T-helper 17 cell (primary cell): ENCODE results near the gene PRSS33. TPM values are rescaled to one million over a fixed set of nuclear protein-coding genes. Genes with fewer than 3 reads are reported as not detected.

ENCODE experiments used
- ATAC-seq: fragments of 150-1000 bp; cut with Tn5 transposase; 2 replicates; pipeline ENCODE4 v1.10.0; 2021; ENCODE audit warnings: mild to moderate bottlenecking, moderate library complexity
- DNase-seq, 3 donors: peaks; one replicate each; pipeline versions ENCODE4 v3.0.0 to v3.0.0-alpha.2; 2020 to 2021
- H3K9me3 ChIP-seq: one replicate; pipeline ENCODE4 v1.7.0; 2013; ENCODE audit warnings: low read length, mild to moderate bottlenecking; ENCODE audit not compliant: control insufficient read depth, poor library complexity, severe bottlenecking
- H3K27ac Mint-ChIP-seq: one replicate; pipeline ENCODE4 v1.8.0; 2022; ENCODE audit warnings: mild to moderate bottlenecking, moderate library complexity, mixed read lengths
- H3K27me3 Mint-ChIP-seq: one replicate; pipeline ENCODE4 v1.8.0; 2022; ENCODE audit warnings: mixed read lengths
- H3K36me3 Mint-ChIP-seq: one replicate; pipeline ENCODE4 v1.8.0; 2022; ENCODE audit warnings: low read depth, mixed read lengths
- H3K4me1 Mint-ChIP-seq: one replicate; pipeline ENCODE4 v1.8.0; 2022; ENCODE audit warnings: mild to moderate bottlenecking, mixed read lengths
- H3K4me3 Mint-ChIP-seq: one replicate; pipeline ENCODE4 v1.8.0; 2022; ENCODE audit warnings: mild to moderate bottlenecking, moderate library complexity, mixed read lengths
- total RNA-seq, 4 donors: library from RNA in 2 of 4; stranded (reverse) in 2 of 4; gene quantifications; one replicate each; pipeline ENCODE4 v1.2.3 and lab custom pipeline; 2022 to 2026

Gene PRSS33
- total RNA-seq, 2 donors from 2014 or later: not detected

GRCh38 chr16:2799859-2800226 lies 12.5 kb upstream of the PRSS33 start:
- H3K9me3 ChIP-seq: no peaks in the 10 kb centered on the region
- H3K27me3 Mint-ChIP-seq: peaks cover 13% of the 10 kb centered on the region
- H3K36me3 Mint-ChIP-seq: no peaks in the 10 kb centered on the region
- ATAC-seq (no peak), DNase-seq (no peak)
- peaks cover 2% of the 10 kb centered on the region for H3K4me1 Mint-ChIP-seq
- no peak overlapping the region for H3K4me3 Mint-ChIP-seq
- H3K27ac Mint-ChIP-seq: no peak overlapping the region

- no peaks in the 10 kb centered on the region for H3K36me3 Mint-ChIP-seq
- H3K4me1 Mint-ChIP-seq: peaks cover 2% of the 10 kb centered on the region
- ATAC-seq (no peak), DNase-seq (no peak)
- H3K4me3 Mint-ChIP-seq: no peak overlapping the region
- H3K27me3 Mint-ChIP-seq: peaks cover 18% of the 10 kb centered on the region
- H3K9me3 ChIP-seq: no peaks in the 10 kb centered on the region
- H3K27ac Mint-ChIP-seq: no peak overlapping the region
Measured at GRCh38 chr16:2799205-2799858, 12.0 kb upstream of the PRSS33 start.

- no peaks in the 10 kb centered on the region for H3K9me3 ChIP-seq
- DNase-seq: no peak
- ATAC-seq: no peak
- no peak overlapping the region for H3K4me3 Mint-ChIP-seq
- peaks cover 23% of the 10 kb centered on the region for H3K27me3 Mint-ChIP-seq
- H3K36me3 Mint-ChIP-seq: no peaks in the 10 kb centered on the region
- peaks cover 2% of the 10 kb centered on the region for H3K4me1 Mint-ChIP-seq
- H3K27ac Mint-ChIP-seq: no peak overlapping the region
Measured at GRCh38 chr16:2798723-2799204, 11.4 kb upstream of the PRSS33 start.

- Mint-ChIP-seq H3K4me1 (no peaks in the 10 kb centered on the region), H3K4me3 (no peak overlapping the region), H3K27me3 (peaks cover 38% of the 10 kb centered on the region), H3K36me3 (no peaks in the 10 kb centered on the region), H3K27ac (no peak overlapping the region)
- DNase-seq (no peak), ATAC-seq (no peak)
- no peaks in the 10 kb centered on the region for H3K9me3 ChIP-seq
Measured at GRCh38 chr16:2795395-2796143, 8.2 kb upstream of the PRSS33 start.

- ATAC-seq (no peak), DNase-seq (no peak)
- H3K4me3 Mint-ChIP-seq: no peak overlapping the region
- H3K27ac Mint-ChIP-seq: no peak overlapping the region
- H3K27me3 Mint-ChIP-seq: peaks cover 42% of the 10 kb centered on the region
- H3K4me1 Mint-ChIP-seq: no peaks in the 10 kb centered on the region
- H3K36me3 Mint-ChIP-seq: no peaks in the 10 kb centered on the region
- H3K9me3 ChIP-seq: no peaks in the 10 kb centered on the region
Measured at GRCh38 chr16:2792940-2793339, 5.6 kb upstream of the PRSS33 start.

- Mint-ChIP-seq H3K4me1 (peaks cover under 1% of the 10 kb centered on the region), H3K27ac (no peak overlapping the region), H3K36me3 (no peaks in the 10 kb centered on the region), H3K4me3 (no peak overlapping the region), H3K27me3 (peaks cover 40% of the 10 kb centered on the region)
- no peaks in the 10 kb centered on the region for H3K9me3 ChIP-seq
- no peak for ATAC-seq
- no peak for DNase-seq
Measured at GRCh38 chr16:2791174-2791573, 3.8 kb upstream of the PRSS33 start.

- peaks cover 35% of the 10 kb centered on the region for H3K27me3 Mint-ChIP-seq
- H3K36me3 Mint-ChIP-seq: no peaks in the 10 kb centered on the region
- H3K4me1 Mint-ChIP-seq: peaks cover 3% of the 10 kb centered on the region
- H3K27ac Mint-ChIP-seq: no peak overlapping the region
- no peak overlapping the region for H3K4me3 Mint-ChIP-seq
- no peaks in the 10 kb centered on the region for H3K9me3 ChIP-seq
- no peak for ATAC-seq
- DNase-seq: no peak
Measured at GRCh38 chr16:2790631-2791030, 3.3 kb upstream of the PRSS33 start.

GRCh38 chr16:2787961-2788360 lies 601 bp upstream of the PRSS33 start:
- Mint-ChIP-seq H3K36me3 (no peaks in the 10 kb centered on the region), H3K27me3 (peaks cover 19% of the 10 kb centered on the region), H3K4me1 (peaks cover 6% of the 10 kb centered on the region), H3K27ac (no peak overlapping the region), H3K4me3 (peak overlapping the region; percentile 56)
- no peaks in the 10 kb centered on the region for H3K9me3 ChIP-seq
- DNase-seq (no peak), ATAC-seq (no peak)

GRCh38 chr16:2786826-2787151 lies 571 bp downstream of the PRSS33 start:
- ATAC-seq (no peak), DNase-seq (no peak)
- Mint-ChIP-seq H3K4me3 (no peak overlapping the region), H3K36me3 (no peaks in the 10 kb centered on the region), H3K27me3 (peaks cover 14% of the 10 kb centered on the region), H3K4me1 (peaks cover 6% of the 10 kb centered on the region), H3K27ac (peak overlapping the region; percentile 16)
- no peaks in the 10 kb centered on the region for H3K9me3 ChIP-seq

GRCh38 chr16:2786061-2786825 lies 1.1 kb downstream of the PRSS33 start:
- no peak for DNase-seq
- peak overlapping the region; percentile 16 for H3K27ac Mint-ChIP-seq
- no peaks in the 10 kb centered on the region for H3K36me3 Mint-ChIP-seq
- H3K4me1 Mint-ChIP-seq: peaks cover 6% of the 10 kb centered on the region
- no peak overlapping the region for H3K4me3 Mint-ChIP-seq
- ATAC-seq: no peak
- peaks cover 8% of the 10 kb centered on the region for H3K27me3 Mint-ChIP-seq
- no peaks in the 10 kb centered on the region for H3K9me3 ChIP-seq

GRCh38 chr16:2785101-2785991 lies 2.0 kb downstream of the PRSS33 start:
- Mint-ChIP-seq H3K27ac (peak overlapping the region; percentile 16), H3K36me3 (no peaks in the 10 kb centered on the region), H3K4me3 (peak overlapping the region; percentile 94), H3K4me1 (peaks cover 6% of the 10 kb centered on the region), H3K27me3 (peaks cover 5% of the 10 kb centered on the region)
- DNase-seq: peak in 1 of 3 donors; percentile 24
- H3K9me3 ChIP-seq: no peaks in the 10 kb centered on the region
- peak; percentile 74 for ATAC-seq

- ATAC-seq (no peak), DNase-seq (no peak)
- H3K9me3 ChIP-seq: no peaks in the 10 kb centered on the region
- peaks cover 8% of the 10 kb centered on the region for H3K4me1 Mint-ChIP-seq
- peak overlapping the region; percentile 94 for H3K4me3 Mint-ChIP-seq
- H3K27ac Mint-ChIP-seq: no peak overlapping the region
- H3K27me3 Mint-ChIP-seq: peaks cover 3% of the 10 kb centered on the region
- no peaks in the 10 kb centered on the region for H3K36me3 Mint-ChIP-seq
Measured at GRCh38 chr16:2784358-2785100, 2.8 kb downstream of the PRSS33 start.
